Measurements from ENCODE around the gene XYLT1.

XYLT1 gene

GRCh38 chr16:17067882-17068281, 402.9 kb downstream of the XYLT1 start:
- Histone ChIP-seq H2BK15ac (ENCODE audit: low read depth, poor library complexity, severe bottlenecking) (no peak overlapping the region), H4K8ac (ENCODE audit: low read length) (no peak overlapping the region)
- WGBS, result 88% methylated on average over 4 of the region's 4 CpGs

DNA sequence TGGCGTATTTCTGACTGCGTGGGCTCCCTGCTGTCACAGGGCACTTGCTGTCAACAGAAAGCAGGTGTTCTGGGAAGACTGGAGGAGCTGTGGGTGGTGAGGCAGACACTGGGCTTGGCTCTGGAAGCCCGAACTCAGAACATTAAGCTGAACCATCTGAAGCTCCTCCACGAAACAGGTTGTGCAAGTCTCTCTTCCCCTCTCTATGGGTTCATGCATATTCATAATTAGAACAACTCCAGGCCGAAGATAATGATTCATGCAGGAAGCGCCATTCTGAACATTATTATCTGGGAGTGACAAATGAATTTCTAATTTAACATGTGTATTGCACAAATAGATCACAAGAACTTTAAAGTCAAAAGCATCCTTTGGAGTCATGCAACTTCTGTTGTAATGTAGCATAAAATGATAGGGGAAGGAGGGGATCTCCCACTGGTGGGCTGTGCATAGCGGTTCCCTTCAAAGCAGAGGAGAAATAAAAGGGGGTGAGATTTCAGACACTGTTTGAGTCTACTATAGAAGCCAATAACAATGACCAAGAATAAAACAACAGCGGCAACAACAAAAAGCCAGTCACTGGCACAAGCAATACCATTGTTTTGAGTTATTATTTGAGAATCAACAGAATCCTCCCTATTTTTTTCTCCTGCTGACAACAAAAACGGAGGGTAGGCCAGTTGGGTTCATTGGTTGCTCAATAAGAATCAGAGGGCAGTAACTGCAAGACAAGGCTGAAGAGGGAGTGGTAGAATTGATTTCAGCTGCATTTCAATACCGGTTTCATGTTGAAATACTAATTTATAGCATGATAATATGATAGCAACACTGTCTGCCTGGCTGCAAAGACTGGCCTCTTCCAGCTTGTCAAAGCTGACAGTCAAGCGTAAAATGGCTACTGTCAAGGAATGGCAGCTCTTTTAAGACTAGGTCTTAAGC, 407.3 kb downstream of the XYLT1 start:
- Histone ChIP-seq H2BK120ac (ENCODE audit: low read depth, low read length) (no peak overlapping the region), H4K91ac (ENCODE audit: low read length) (no peak overlapping the region), H3K27me3 (ENCODE audit: control insufficient read depth in 1 of 2, insufficient read depth in 1 of 2, low read length in 2 of 2) (no peaks in the 10 kb centered on the region), H3K23ac (ENCODE audit: low read length in 2 of 2) (no peak overlapping the region), H2AFZ (ENCODE audit: low read depth, low read length) (no peak overlapping the region), H3K27ac (ENCODE audit: low read length, poor library complexity, severe bottlenecking) (no peak overlapping the region), H3K4ac (ENCODE audit: low read depth in 1 of 2, low read length in 2 of 2) (no peak overlapping the region), H3K4me3 (ENCODE audit: insufficient read depth in 1 of 2, low read depth in 1 of 2, low read length in 2 of 2) (no peak overlapping the region), H3K4me2 (ENCODE audit: low read length, poor library complexity, severe bottlenecking) (no peak overlapping the region), H2AK5ac (ENCODE audit: low read length, severe bottlenecking) (no peak overlapping the region), H3K18ac (ENCODE audit: low read depth in 1 of 2, low read length in 2 of 2) (no peak overlapping the region), H3K9ac (ENCODE audit: low read length) (no peak overlapping the region), H4K8ac (ENCODE audit: low read length) (no peak overlapping the region), H3K9me3 (ENCODE audit: control insufficient read depth, low read length) (no peaks in the 10 kb centered on the region), H3K4me1 (ENCODE audit: control insufficient read depth, insufficient read depth, low read depth, low read length) (no peaks in the 10 kb centered on the region), H2BK15ac (ENCODE audit: low read depth, poor library complexity, severe bottlenecking) (no peak overlapping the region), H3K79me1 (replicated peaks; ENCODE audit: low read length, poor library complexity, severe bottlenecking) (no peaks in the 10 kb centered on the region), H3K36me3 (ENCODE audit: control insufficient read depth in 1 of 2, insufficient read depth in 2 of 2, low read depth in 1 of 2, low read length in 2 of 2) (no peaks in the 10 kb centered on the region), H2BK12ac (ENCODE audit: low read length in 2 of 2) (no peak overlapping the region), H2BK5ac (ENCODE audit: low read depth, low read length, poor library complexity, severe bottlenecking) (no peak overlapping the region), H3K14ac (ENCODE audit: low read length in 2 of 2) (no peak overlapping the region)
- 71% methylated on average over 4 of the region's 11 CpGs for WGBS
- no peak for DNase-seq

More at GRCh38 chr16:17067882-17068281, 402.9 kb downstream of the XYLT1 start:
- Histone ChIP-seq H3K23ac (ENCODE audit: low read length in 2 of 2) (no peak overlapping the region), H4K91ac (ENCODE audit: low read length) (no peak overlapping the region), H3K4me2 (ENCODE audit: low read length, poor library complexity, severe bottlenecking) (no peak overlapping the region), H2BK120ac (ENCODE audit: low read depth, low read length) (no peak overlapping the region), H3K36me3 (ENCODE audit: control insufficient read depth in 1 of 2, insufficient read depth in 2 of 2, low read depth in 1 of 2, low read length in 2 of 2) (no peaks in the 10 kb centered on the region), H3K4me3 (ENCODE audit: insufficient read depth in 1 of 2, low read depth in 1 of 2, low read length in 2 of 2) (no peak overlapping the region), H2AFZ (ENCODE audit: low read depth, low read length) (no peak overlapping the region), H3K4me1 (ENCODE audit: control insufficient read depth, insufficient read depth, low read depth, low read length) (no peaks in the 10 kb centered on the region), H3K27ac (ENCODE audit: low read length, poor library complexity, severe bottlenecking) (no peak overlapping the region), H2BK5ac (ENCODE audit: low read depth, low read length, poor library complexity, severe bottlenecking) (no peak overlapping the region), H3K18ac (ENCODE audit: low read depth in 1 of 2, low read length in 2 of 2) (no peak overlapping the region), H3K79me1 (replicated peaks; ENCODE audit: low read length, poor library complexity, severe bottlenecking) (no peaks in the 10 kb centered on the region), H3K9me3 (ENCODE audit: control insufficient read depth, low read length) (no peaks in the 10 kb centered on the region), H3K4ac (ENCODE audit: low read depth in 1 of 2, low read length in 2 of 2) (no peak overlapping the region), H2AK5ac (ENCODE audit: low read length, severe bottlenecking) (no peak overlapping the region), H3K14ac (ENCODE audit: low read length in 2 of 2) (no peak overlapping the region), H3K9ac (ENCODE audit: low read length) (no peak overlapping the region), H3K27me3 (ENCODE audit: control insufficient read depth in 1 of 2, insufficient read depth in 1 of 2, low read length in 2 of 2) (peaks cover 0 to 4% of the 10 kb centered on the region in 2 experiments), H2BK12ac (ENCODE audit: low read length in 2 of 2) (no peak overlapping the region)
- no peak for DNase-seq

DNA sequence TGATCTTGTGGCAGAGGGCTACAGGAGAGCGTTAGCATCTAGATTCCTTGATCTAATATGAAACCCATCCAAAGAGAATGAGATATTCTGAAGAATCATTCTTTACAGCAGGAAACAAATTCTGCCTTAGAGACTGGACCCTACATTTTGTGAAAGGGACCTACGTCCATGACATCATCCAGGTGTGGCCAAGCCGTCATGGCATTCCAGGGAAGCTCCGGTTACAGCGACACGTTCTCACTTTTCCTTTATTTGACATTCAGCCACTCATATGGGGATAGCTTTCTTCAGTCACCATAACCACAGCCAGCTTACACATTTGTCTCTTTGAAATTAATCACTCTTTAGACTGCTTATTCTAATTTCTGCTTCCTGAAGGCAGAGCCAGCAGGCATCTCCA, 408.1 kb downstream of the XYLT1 start:
- Histone ChIP-seq H2BK5ac (ENCODE audit: low read depth, low read length, poor library complexity, severe bottlenecking) (no peak overlapping the region), H2AFZ (ENCODE audit: low read depth, low read length) (no peak overlapping the region), H3K27me3 (ENCODE audit: control insufficient read depth in 1 of 2, insufficient read depth in 1 of 2, low read length in 2 of 2) (no peaks in the 10 kb centered on the region), H3K9me3 (ENCODE audit: control insufficient read depth, low read length) (no peaks in the 10 kb centered on the region), H3K79me1 (replicated peaks; ENCODE audit: low read length, poor library complexity, severe bottlenecking) (no peaks in the 10 kb centered on the region), H3K4ac (ENCODE audit: low read depth in 1 of 2, low read length in 2 of 2) (no peak overlapping the region), H3K27ac (ENCODE audit: low read length, poor library complexity, severe bottlenecking) (no peak overlapping the region), H2BK15ac (ENCODE audit: low read depth, poor library complexity, severe bottlenecking) (no peak overlapping the region), H4K91ac (ENCODE audit: low read length) (no peak overlapping the region), H3K23ac (ENCODE audit: low read length in 2 of 2) (no peak overlapping the region), H2AK5ac (ENCODE audit: low read length, severe bottlenecking) (no peak overlapping the region), H3K4me2 (ENCODE audit: low read length, poor library complexity, severe bottlenecking) (no peak overlapping the region), H3K4me1 (ENCODE audit: control insufficient read depth, insufficient read depth, low read depth, low read length) (no peaks in the 10 kb centered on the region), H3K14ac (ENCODE audit: low read length in 2 of 2) (no peak overlapping the region), H3K4me3 (ENCODE audit: insufficient read depth in 1 of 2, low read depth in 1 of 2, low read length in 2 of 2) (no peak overlapping the region), H3K36me3 (ENCODE audit: control insufficient read depth in 1 of 2, insufficient read depth in 2 of 2, low read depth in 1 of 2, low read length in 2 of 2) (no peaks in the 10 kb centered on the region), H2BK120ac (ENCODE audit: low read depth, low read length) (no peak overlapping the region), H2BK12ac (ENCODE audit: low read length in 2 of 2) (no peak overlapping the region), H3K18ac (ENCODE audit: low read depth in 1 of 2, low read length in 2 of 2) (no peak overlapping the region), H3K9ac (ENCODE audit: low read length) (no peak overlapping the region), H4K8ac (ENCODE audit: low read length) (no peak overlapping the region)
- 66% methylated on average over 6 of the region's 6 CpGs for WGBS
- DNase-seq, result no peak

DNA sequence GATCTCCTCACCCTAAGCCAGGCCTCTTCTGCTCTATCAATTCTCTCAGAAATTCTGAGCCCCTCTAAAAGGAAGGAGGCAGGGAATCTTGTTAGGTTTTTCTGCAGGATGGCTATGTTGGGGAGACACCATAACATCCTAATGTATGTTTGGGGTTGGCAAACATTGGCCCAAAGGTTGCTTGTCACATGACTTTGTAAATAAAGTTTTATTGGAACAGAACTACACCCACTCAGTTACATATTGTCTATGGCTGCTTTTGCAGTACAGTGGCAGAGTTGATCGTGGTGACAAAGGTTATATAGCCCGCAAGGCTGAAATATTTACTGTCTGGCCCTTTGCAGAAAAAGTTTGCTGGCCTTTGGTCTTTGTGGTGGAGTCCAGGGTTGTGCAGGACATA, 409.4 kb downstream of the XYLT1 start:
- H3K27ac ChIP-seq (ENCODE audit: low read length, poor library complexity, severe bottlenecking), result no peak overlapping the region
- no peak overlapping the region for H2AFZ ChIP-seq (ENCODE audit: low read depth, low read length)
- no peak overlapping the region for H4K8ac ChIP-seq (ENCODE audit: low read length)
- no peak overlapping the region for H3K9ac ChIP-seq (ENCODE audit: low read length)
- H3K27me3 ChIP-seq (ENCODE audit: control insufficient read depth in 1 of 2, insufficient read depth in 1 of 2, low read length in 2 of 2), result no peaks in the 10 kb centered on the region
- H2BK120ac ChIP-seq (ENCODE audit: low read depth, low read length), result no peak overlapping the region
- H3K4me2 ChIP-seq (ENCODE audit: low read length, poor library complexity, severe bottlenecking), result no peak overlapping the region
- H4K91ac ChIP-seq (ENCODE audit: low read length), result no peak overlapping the region
- no peaks in the 10 kb centered on the region for H3K79me1 ChIP-seq (replicated peaks; ENCODE audit: low read length, poor library complexity, severe bottlenecking)
- no peak overlapping the region for H3K18ac ChIP-seq (ENCODE audit: low read depth in 1 of 2, low read length in 2 of 2)
- no peaks in the 10 kb centered on the region for H3K36me3 ChIP-seq (ENCODE audit: control insufficient read depth in 1 of 2, insufficient read depth in 2 of 2, low read depth in 1 of 2, low read length in 2 of 2)
- DNase-seq, result no peak
- no peak overlapping the region for H2BK15ac ChIP-seq (ENCODE audit: low read depth, poor library complexity, severe bottlenecking)
- no peak overlapping the region for H3K14ac ChIP-seq (ENCODE audit: low read length in 2 of 2)
- no peak overlapping the region for H3K4ac ChIP-seq (ENCODE audit: low read depth in 1 of 2, low read length in 2 of 2)
- no peak overlapping the region for H2BK5ac ChIP-seq (ENCODE audit: low read depth, low read length, poor library complexity, severe bottlenecking)
- no peak overlapping the region for H2AK5ac ChIP-seq (ENCODE audit: low read length, severe bottlenecking)
- no peak overlapping the region for H3K4me3 ChIP-seq (ENCODE audit: insufficient read depth in 1 of 2, low read depth in 1 of 2, low read length in 2 of 2)
- no peak overlapping the region for H2BK12ac ChIP-seq (ENCODE audit: low read length in 2 of 2)
- no peak overlapping the region for H3K23ac ChIP-seq (ENCODE audit: low read length in 2 of 2)
- H3K9me3 ChIP-seq (ENCODE audit: control insufficient read depth, low read length), result no peaks in the 10 kb centered on the region
- H3K4me1 ChIP-seq (ENCODE audit: control insufficient read depth, insufficient read depth, low read depth, low read length), result no peaks in the 10 kb centered on the region
- 69% methylated on average over 2 of the region's 2 CpGs for WGBS

Measured in mesenchymal stem cell (in vitro differentiated cells and primary cell).